NB4 (cell line): Measurements from ENCODE around the gene CIAPIN1.

Source experiments
- MYC ChIP-seq: IDR thresholded peaks from 2 replicates; pipeline ENCODE4 v1.6.1; 2011; ENCODE audit warnings: low read depth, low read length
- POLR2A ChIP-seq: IDR thresholded peaks from 2 replicates; pipeline ENCODE4 v1.6.1; 2011; ENCODE audit warnings: mild to moderate bottlenecking; ENCODE audit not compliant: insufficient read length; ENCODE audit errors: extremely low read depth
- TF ChIP-seq, protein P1 (sequence below): IDR thresholded peaks from one replicate; pipeline ENCODE4 v1.5.1; 2012; ENCODE audit warnings: low read depth, low read length

DNA sequence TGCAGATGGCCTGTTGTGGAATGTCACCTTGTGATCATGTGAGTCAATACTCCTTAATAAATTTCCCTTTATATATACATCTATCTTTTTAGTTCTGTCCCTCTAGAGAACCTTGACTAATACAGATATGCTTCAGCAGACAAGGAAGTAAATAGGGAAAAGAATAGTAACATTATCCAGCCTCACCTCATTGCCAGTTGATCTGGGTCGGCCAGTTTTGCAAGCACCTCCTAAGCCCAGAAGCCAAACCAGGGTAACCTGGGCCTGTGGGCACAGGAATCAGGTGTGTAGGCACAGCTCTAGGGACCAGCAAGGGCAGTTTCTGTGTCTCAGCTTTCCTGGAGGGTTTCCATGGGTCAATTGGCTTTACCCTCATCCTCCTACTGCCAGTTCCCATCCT lies 54.5 kb downstream of the CIAPIN1 start:
- TF ChIP-seq, protein P1, sequence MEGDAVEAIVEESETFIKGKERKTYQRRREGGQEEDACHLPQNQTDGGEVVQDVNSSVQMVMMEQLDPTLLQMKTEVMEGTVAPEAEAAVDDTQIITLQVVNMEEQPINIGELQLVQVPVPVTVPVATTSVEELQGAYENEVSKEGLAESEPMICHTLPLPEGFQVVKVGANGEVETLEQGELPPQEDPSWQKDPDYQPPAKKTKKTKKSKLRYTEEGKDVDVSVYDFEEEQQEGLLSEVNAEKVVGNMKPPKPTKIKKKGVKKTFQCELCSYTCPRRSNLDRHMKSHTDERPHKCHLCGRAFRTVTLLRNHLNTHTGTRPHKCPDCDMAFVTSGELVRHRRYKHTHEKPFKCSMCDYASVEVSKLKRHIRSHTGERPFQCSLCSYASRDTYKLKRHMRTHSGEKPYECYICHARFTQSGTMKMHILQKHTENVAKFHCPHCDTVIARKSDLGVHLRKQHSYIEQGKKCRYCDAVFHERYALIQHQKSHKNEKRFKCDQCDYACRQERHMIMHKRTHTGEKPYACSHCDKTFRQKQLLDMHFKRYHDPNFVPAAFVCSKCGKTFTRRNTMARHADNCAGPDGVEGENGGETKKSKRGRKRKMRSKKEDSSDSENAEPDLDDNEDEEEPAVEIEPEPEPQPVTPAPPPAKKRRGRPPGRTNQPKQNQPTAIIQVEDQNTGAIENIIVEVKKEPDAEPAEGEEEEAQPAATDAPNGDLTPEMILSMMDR, result no peak
- no peak for TF ChIP-seq POLR2A
- TF ChIP-seq MYC, result no peak
